B cell (primary cell): Measurements from ENCODE around the gene VAMP1. TPM values are rescaled to one million over a fixed set of nuclear protein-coding genes. Genes with fewer than 3 reads are reported as not detected.
A peak's percentile ranks its signal among the peaks of the same experiment; 100 is the strongest.

Experiments
- ATAC-seq: fragments of 200-7000 bp; cut with Tn5 transposase; one replicate; pipeline ENCODE4 v1.10.0; 2021; ENCODE audit warnings: low read depth, mild to moderate bottlenecking, moderate number of reproducible peaks, moderate library complexity
- CTCF ChIA-PET: fragments of 350-600 bp; sonication (Branson Sonifier 250); formaldehyde crosslinking; loops from one replicate; lab custom pipeline; 2021; ENCODE audit warnings: antibody characterized with exemption, inconsistent platforms; lab: Charles Lee
- POLR2A ChIA-PET: fragments of 350-600 bp; sonication (Branson Sonifier 250); formaldehyde crosslinking; loops from one replicate; lab custom pipeline; 2021; ENCODE audit warnings: antibody characterized with exemption; lab: Charles Lee
- DNase-seq: peaks from one replicate; pipeline ENCODE4 v3.0.0; 2013
- H2AFZ ChIP-seq: 2 replicates; pipeline ENCODE4 v1.6.1; 2012; ENCODE audit warnings: mild to moderate bottlenecking, low read depth, low read length; ENCODE audit not compliant: insufficient read depth, poor library complexity, severe bottlenecking
- H3K27ac ChIP-seq, 2 donors: 1 replicate in 1 of 2; 2 replicates in 1 of 2; pipeline ENCODE4 v1.5.1; 2012 to 2013; ENCODE audit warnings: low read length in 2 of 2, mild to moderate bottlenecking in 2 of 2, moderate library complexity in 1 of 2
- H3K27me3 ChIP-seq, 4 experiments: fragments of 200-600 bp in 1 of 4; sonication (generic) in 1 of 4; replicated peaks in 1 of 4; 1 replicate in 2 of 4; 2 replicates in 2 of 4; pipeline versions ENCODE4 v1.6.1 to v1.7.0; 2013 to 2016; ENCODE audit warnings: low read length in 3 of 4, mild to moderate bottlenecking in 2 of 4, mixed read lengths in 1 of 4, moderate library complexity in 1 of 4; ENCODE audit not compliant: insufficient read depth in 4 of 4, control insufficient read depth in 3 of 4; ENCODE audit errors: control extremely low read depth in 1 of 4
- H3K36me3 ChIP-seq, 2 experiments: replicated peaks in 1 of 2; 1 replicate in 1 of 2; 2 replicates in 1 of 2; pipeline versions ENCODE4 v1.6.1 to v1.7.1; 2013; ENCODE audit warnings: low read length in 1 of 2; ENCODE audit not compliant: insufficient read depth in 2 of 2, control insufficient read depth in 1 of 2; ENCODE audit errors: control extremely low read depth in 1 of 2, extremely low read depth in 1 of 2
- H3K4me1 ChIP-seq, 2 donors: fragments of 200-600 bp in 1 of 2; sonication (generic) in 1 of 2; 1 replicate in 1 of 2; 2 replicates in 1 of 2; pipeline versions ENCODE4 v1.5.1 to v1.6.1; 2013 to 2017; ENCODE audit warnings: low read length in 2 of 2; ENCODE audit not compliant: control insufficient read depth in 2 of 2, insufficient read depth in 2 of 2
- H3K4me2 ChIP-seq: replicated peaks from 2 replicates; pipeline ENCODE3; 2012; ENCODE audit warnings: mild to moderate bottlenecking, low read depth, low read length; ENCODE audit not compliant: poor library complexity, severe bottlenecking
- H3K4me3 ChIP-seq, 5 experiments: fragments of 200-600 bp in 1 of 5; sonication (generic) in 1 of 5; 1 replicate in 3 of 5; 2 replicates in 2 of 5; pipeline versions ENCODE4 v1.5.1 to v1.7.0; 2011 to 2016; ENCODE audit warnings: low read length in 4 of 5, mild to moderate bottlenecking in 4 of 5, low read depth in 2 of 5, control low read depth in 1 of 5, moderate library complexity in 1 of 5; ENCODE audit not compliant: insufficient read depth in 1 of 5; ENCODE audit errors: control extremely low read depth in 1 of 5, extremely low read depth in 1 of 5
- H3K79me2 ChIP-seq: fragments of 200-600 bp; sonication (generic); one replicate; pipeline ENCODE4 v1.6.0; 2016; ENCODE audit warnings: low read length; ENCODE audit not compliant: control insufficient read depth, insufficient read depth
- H3K9ac ChIP-seq: fragments of 200-600 bp; sonication (generic); 2 replicates; pipeline ENCODE4 v1.6.1; 2017; ENCODE audit warnings: mild to moderate bottlenecking, low read length, moderate library complexity
- H3K9me3 ChIP-seq, 3 donors: one replicate each; pipeline versions ENCODE4 v1.6.1 to v1.7.1; 2013; ENCODE audit warnings: low read length in 2 of 3; ENCODE audit not compliant: control insufficient read depth in 2 of 3, insufficient read depth in 1 of 3; ENCODE audit errors: control extremely low read depth in 1 of 3
- H4K20me1 ChIP-seq: 2 replicates; pipeline ENCODE4 v1.6.0; 2012; ENCODE audit warnings: mild to moderate bottlenecking, low read length; ENCODE audit not compliant: insufficient read depth, control insufficient read depth, poor library complexity, severe bottlenecking
- H3K27ac Mint-ChIP-seq: one replicate; pipeline ENCODE4 v1.8.0; 2021; ENCODE audit warnings: mixed read lengths
- H3K27me3 Mint-ChIP-seq: one replicate; pipeline ENCODE4 v1.8.0; 2021; ENCODE audit warnings: mixed read lengths
- H3K4me1 Mint-ChIP-seq: one replicate; pipeline ENCODE4 v1.8.0; 2021; ENCODE audit warnings: mixed read lengths
- H3K4me3 Mint-ChIP-seq: one replicate; pipeline ENCODE4 v1.8.0; 2021; ENCODE audit warnings: mixed read lengths
- H3K9me3 Mint-ChIP-seq: one replicate; pipeline ENCODE4 v1.8.0; 2022; ENCODE audit warnings: mixed read lengths; ENCODE audit not compliant: insufficient read depth
- CTCF ChIP-seq: fragments of 200-600 bp; IDR thresholded peaks from one replicate; pipeline ENCODE4 v1.8.0; 2022; ENCODE audit warnings: antibody characterized with exemption, mild to moderate bottlenecking
- EZH2 ChIP-seq: IDR thresholded peaks from 2 replicates; pipeline ENCODE4 v1.6.1; 2012; ENCODE audit warnings: borderline replicate concordance, low read depth, mild to moderate bottlenecking, moderate library complexity, low read length; ENCODE audit not compliant: insufficient read depth, poor library complexity, severe bottlenecking
- WGBS: methylation state at CpG from one replicate; pipeline ENCODE4 v1.1.5; 2013; ENCODE audit warnings: missing lambda C conversion rate; ENCODE audit not compliant: insufficient coverage; 5-methylcytosine and 5-hydroxymethylcytosine counted together
- intact Hi-C: fragments of 100-400 bp; cut with micrococcal nuclease; formaldehyde crosslinking; loops from one replicate; pipeline ENCODE4 v1.10.0; 2022
- polyA plus RNA-seq: library from polyadenylated mRNA; depleted of rRNA; stranded (reverse); fragments of >200 nt; gene quantifications from 2 replicates; pipeline ENCODE4 v1.2.3, GENCODE V29; 2012
- total RNA-seq, 2 donors: library from RNA; stranded (reverse); fragments of 120-200 nt in 1 of 2; gene quantifications; 1 replicate in 1 of 2; 2 replicates in 1 of 2; pipeline versions ENCODE4 v1.2.3 to v1.2.4, GENCODE V29; 2013 to 2022

The VAMP1 gene
- total and polyA plus RNA-seq, 2 donors (not counting 1 experiment from before 2014, with no cell fraction given) = 62.4 to 98.9 TPM

- Histone ChIP-seq H3K27me3 (no peaks in the 10 kb centered on the region), H3K4me3 (peak within 1 kb of the TSS in 4 of 5 experiments; percentile 39 to 72 (median 62)), H3K4me2 (peak within 1 kb of the TSS; percentile 73), H3K79me2 (peaks cover 26% of the 10 kb centered on the region), H2AFZ (peak within 1 kb of the TSS; percentile 60), H3K4me1 (peaks cover 44 to 59% of the 10 kb centered on the region in 2 donors), H3K9me3 (no peaks in the 10 kb centered on the region), H3K36me3 (peaks cover 0 to 3% of the 10 kb centered on the region in 2 experiments), H3K9ac (peak within 1 kb of the TSS; percentile 70), H4K20me1 (no peaks in the 10 kb centered on the region), H3K27ac (peak within 1 kb of the TSS; percentile 62 to 78)
- Mint-ChIP-seq H3K4me3 (peak within 1 kb of the TSS; percentile 92), H3K27me3 (no peaks in the 10 kb centered on the region), H3K27ac (peak within 1 kb of the TSS; percentile 92), H3K9me3 (no peaks in the 10 kb centered on the region), H3K4me1 (peaks cover 64% of the 10 kb centered on the region)
- 68% methylated on average over 10 of the region's 16 CpGs for WGBS
- TF ChIP-seq CTCF = no peak
- no peak for TF ChIP-seq EZH2
- DNase-seq = no peak
- peak; percentile 48 for ATAC-seq
- ChIA-PET POLR2A (interaction anchor here (0.9 to 6.9 kb wide), 8 partner anchors 12 to 90 kb away, joined by 3 to 66 read pairs (median 12); partner anchors contain the start of genes GAPDH, MRPL51 and VAMP1), CTCF (interaction anchor here (1.2 to 7.9 kb wide), 5 partner anchors 18 to 93 kb away, joined by 3 to 115 read pairs (median 10); partner anchors contain the start of genes MRPL51 and VAMP1)
- intact Hi-C loops = loop anchor here (1.0 kb wide), 2 partner anchors 7 to 12 kb away; partner anchors contain the start of gene TAPBPL
Observed at GRCh38 chr12:6444704-6445688, 25.5 kb downstream of the VAMP1 start, which contains the start of gene CD27. CD27 (plus strand) TSS chr12:6444955; CDS start chr12:6445096, 141 bp downstream.
